OCI-LY7 (cell line): ENCODE results near the gene FCN1.

Source experiments
- EZH2phosphoT487 ChIP-seq: fragments of 200-600 bp; sonication (generic); IDR thresholded peaks from 2 replicates; pipeline ENCODE4 v1.6.1; 2018; ENCODE audit warnings: low read depth, borderline replicate concordance, mild to moderate bottlenecking, mixed run types, antibody characterized with exemption, low read length, moderate library complexity, mixed read lengths
- TF ChIP-seq, protein P1 (sequence below): fragments of 200-600 bp; sonication (generic); conservative IDR thresholded peaks from 2 replicates; pipeline ENCODE4 v1.5.1; 2014; ENCODE audit warnings: mild to moderate bottlenecking, antibody characterized with exemption, low read length, moderate library complexity, mixed read lengths

DNA sequence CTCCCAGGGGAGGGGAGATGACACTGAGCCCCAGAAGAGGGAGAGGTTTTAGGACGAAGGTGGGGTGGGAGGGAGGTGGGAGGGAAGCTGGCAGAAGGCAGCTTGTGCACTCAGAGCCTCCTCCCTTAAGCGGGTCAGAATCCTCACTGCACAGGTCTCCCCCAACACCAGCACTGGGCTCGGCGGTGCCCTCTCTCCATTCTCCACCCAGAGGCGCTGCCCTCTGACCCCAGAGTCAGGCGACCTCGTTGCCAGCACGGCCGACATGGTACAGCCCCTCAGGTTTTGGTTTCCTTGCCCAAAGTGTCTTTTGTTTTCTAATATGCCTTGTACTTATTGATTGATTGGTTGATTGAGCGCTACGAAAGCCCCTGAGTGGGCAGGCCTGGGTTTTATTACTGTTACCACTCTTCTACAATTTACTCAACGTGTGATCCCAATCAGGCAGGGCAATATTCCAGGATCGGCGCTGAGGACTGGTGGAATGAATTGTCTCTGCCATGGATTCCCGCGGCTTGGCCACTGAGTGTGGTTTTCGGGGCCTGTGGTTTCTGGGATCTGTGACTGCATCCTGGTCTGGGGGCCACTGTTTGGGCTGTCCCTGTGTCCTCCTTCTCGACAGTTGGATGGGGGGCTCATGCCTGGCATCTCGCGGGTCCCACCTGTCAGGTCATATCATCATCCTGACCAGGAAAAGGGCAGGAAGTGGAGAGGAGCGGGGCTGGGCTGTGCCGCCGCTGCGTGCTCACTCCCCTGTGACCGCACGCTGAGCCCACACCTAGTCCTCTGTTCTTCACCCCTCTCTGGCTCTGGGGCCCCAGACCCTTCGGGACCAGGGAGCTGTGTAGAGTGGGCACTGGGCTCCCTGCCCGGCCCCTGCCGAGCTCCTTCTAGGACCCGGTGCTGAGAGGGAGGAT lies 46.7 kb downstream of the FCN1 start:
- TF ChIP-seq, protein P1, sequence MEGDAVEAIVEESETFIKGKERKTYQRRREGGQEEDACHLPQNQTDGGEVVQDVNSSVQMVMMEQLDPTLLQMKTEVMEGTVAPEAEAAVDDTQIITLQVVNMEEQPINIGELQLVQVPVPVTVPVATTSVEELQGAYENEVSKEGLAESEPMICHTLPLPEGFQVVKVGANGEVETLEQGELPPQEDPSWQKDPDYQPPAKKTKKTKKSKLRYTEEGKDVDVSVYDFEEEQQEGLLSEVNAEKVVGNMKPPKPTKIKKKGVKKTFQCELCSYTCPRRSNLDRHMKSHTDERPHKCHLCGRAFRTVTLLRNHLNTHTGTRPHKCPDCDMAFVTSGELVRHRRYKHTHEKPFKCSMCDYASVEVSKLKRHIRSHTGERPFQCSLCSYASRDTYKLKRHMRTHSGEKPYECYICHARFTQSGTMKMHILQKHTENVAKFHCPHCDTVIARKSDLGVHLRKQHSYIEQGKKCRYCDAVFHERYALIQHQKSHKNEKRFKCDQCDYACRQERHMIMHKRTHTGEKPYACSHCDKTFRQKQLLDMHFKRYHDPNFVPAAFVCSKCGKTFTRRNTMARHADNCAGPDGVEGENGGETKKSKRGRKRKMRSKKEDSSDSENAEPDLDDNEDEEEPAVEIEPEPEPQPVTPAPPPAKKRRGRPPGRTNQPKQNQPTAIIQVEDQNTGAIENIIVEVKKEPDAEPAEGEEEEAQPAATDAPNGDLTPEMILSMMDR: no peak
- no peak for TF ChIP-seq EZH2phosphoT487
